Muscle of back (tissue), 11 donors: ENCODE measurements around the gene PIGT. TPM values are rescaled to one million over a fixed set of nuclear protein-coding genes. Genes with fewer than 3 reads are reported as not detected.
"Not testable (repeated sequence)": the region's sequence is repeated elsewhere in the genome, so short reads cannot be mapped to it uniquely, and the experiment has no call there.

ENCODE experiments used
- DNase-seq, 3 donors: peaks; one replicate each; pipeline versions ENCODE4 v3.0.0 to v3.0.0-alpha.2; 2013
- polyA plus RNA-seq, 10 donors: library from polyadenylated mRNA; unstranded; fragments of 120-200 nt; gene quantifications; one replicate each; pipeline ENCODE4 v1.2.1, GENCODE V29; 2013; ENCODE audit not compliant: insufficient read length in 10 of 10

PIGT gene
- polyA plus RNA-seq, 10 donors = 61.2 to 79.5 (median 71.6) TPM

DNA sequence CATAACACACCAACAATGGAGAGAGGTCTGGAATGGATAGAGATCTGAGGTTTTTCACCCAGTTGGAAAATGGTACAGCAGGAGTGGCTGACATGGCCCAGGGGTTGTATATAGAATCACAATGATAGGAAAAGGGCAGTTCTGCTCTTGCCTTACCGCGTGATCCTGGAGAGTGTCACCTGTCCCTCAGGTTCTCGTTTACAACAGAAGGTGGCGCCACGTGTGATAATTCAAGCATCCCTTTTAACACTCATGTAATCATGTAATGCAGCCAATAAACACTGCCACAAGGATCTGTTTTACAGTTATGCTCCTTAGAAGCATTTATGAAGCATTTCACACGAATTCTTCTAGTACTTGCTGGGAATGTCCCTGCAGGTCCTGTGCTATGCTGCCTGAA, 40.7 kb downstream of the PIGT start:
- no peak for DNase-seq

DNA sequence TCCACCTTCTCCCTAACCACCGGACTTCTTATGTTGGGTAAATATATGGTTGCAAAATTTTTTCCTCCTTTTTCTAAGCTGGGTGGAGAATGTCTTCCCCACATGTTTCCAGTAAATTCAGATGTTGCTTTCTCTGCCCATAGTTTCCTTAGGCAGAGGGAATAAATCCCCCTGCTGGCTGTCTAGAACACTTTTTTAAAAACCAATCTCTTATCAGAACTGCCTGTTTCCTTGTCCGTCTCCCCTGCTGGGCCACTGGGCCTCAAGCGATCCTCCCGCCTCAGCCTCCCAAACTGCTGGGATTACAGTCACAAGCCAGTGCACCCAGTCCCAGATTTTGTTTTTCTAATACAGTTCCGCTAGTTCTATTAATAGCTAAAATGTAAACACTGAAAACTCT, 43.7 kb downstream of the PIGT start:
- no peak for DNase-seq

DNA sequence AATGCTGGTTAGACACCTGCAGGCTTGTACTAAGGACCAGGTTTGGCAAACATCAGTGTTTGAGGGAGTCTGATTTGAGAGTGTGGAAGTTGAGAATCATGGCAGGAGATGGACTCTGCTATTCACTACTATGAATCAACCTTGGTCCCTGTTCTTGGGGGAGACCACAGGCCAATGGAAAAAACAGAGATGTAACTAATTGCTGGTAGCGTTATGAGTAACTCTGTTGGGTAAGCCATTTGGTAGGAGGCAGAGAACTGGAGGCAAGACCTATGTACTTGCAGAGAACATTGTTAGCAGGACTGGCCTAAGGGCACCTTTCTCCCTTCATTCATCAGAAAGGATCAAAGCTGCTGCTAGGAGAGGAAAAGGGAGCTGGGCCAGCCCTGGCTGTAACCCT, 45.3 kb downstream of the PIGT start:
- no peak for DNase-seq

DNA sequence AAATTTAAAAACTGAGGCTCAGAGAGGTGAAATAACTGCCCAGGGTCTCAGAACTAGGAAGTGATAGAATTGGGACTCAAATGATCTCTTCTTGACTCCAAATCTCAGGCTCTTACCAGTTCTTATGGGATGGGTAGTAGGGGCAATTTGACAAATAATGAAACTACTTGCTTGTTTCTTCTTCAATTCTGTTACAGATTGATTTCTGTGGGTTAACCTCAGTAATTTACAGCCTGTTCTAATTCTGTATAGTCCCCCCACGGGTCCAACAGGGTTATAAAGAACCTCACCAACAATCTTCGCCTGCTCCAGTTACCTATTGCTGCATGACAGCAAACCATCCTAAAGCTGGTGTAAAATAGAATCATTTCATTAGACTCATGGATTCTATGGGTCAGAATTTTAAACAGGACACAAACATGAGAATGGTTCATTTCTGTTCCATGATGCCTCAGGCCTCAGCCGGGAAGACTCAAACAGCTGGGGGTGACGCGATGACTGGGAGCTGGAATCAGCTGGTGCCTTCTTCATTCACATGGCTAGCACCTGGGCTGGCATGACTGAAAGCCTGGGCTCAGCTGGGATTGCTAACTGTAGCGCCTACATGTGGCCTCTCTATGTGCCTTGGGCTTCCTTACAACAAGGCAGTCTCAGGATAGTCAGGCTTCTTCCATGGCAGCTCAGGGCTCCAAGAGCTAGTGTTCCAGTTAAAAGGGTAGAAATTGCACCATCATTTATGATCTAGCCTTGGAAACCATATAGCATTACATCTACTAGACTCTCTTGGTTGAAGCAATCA, 47.0 kb downstream of the PIGT start:
- DNase-seq = no peak

DNA sequence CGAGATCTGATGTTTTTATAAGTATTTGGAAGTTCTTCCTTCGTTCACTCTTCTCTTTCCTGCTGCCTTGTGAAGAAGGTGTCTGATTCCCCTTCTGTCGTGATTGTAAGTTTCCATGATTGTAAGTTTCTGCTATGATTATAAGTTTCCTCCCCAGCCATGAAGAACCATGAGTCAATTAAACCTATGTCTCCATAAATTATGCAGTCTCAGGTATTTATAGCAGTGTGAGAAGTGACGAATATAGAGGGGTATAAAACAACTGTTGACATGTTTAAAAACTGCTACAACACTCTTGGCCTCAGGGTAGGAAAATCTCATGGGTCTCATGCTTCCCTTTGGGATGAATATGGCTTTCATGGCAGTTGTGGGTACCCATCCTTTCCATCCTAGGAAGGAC, 47.8 kb downstream of the PIGT start:
- no peak for DNase-seq

DNA sequence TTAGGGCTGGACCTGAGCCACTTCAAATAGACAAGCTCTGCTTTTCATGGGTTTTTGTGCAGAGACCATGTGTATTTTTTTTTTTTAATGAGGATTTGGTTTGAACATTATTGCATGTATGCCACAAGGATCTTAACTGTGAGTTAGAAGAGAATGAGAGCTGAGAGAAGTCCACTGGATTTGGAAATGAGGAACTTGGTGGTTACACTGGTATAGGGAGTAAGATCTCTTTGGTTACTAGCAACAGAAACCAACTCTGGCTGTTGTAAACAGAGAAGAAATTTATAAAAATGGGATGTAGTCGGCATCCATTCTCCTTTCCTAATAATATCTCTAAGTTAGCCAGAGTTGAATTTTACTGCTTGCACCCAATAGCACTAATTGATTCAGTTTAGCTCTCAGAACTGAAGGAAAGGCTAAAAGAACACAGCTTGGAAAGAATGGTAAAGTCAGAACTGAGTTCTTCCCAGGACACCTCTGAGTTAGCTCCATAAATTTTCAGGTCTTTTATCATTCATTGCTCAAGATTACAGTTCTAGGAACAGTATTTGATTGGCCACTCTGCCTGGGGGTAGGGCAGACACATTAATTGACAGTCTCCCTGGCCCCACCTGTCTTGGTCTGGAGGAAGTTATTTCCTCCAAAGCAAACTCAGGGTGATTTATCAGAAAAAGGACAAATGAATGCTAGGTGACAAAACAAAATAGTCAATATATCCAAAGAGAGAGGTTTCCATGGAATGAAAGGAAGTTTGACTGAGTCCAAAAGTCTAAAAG, 49.7 kb downstream of the PIGT start:
- no peak for DNase-seq

DNA sequence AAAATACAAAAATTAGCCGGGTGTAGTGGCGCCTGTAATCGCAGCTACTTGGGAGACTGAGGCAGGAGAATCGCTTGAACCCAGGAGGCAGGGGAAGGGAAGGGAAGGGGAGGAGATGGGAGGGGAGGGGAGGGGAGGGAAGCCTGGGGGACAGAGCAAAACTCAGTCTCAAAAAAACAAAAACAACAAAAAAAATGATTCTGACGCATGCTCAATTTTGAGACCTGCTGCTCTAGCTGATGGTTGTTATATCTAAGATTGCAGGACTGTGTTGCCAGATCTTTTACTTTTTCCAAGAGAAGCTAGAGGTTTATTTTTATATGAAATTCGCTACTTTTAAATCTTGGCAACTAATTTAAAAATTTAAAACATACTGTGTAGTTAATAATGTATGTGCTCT, 51.2 kb downstream of the PIGT start:
- no peak for DNase-seq

DNA sequence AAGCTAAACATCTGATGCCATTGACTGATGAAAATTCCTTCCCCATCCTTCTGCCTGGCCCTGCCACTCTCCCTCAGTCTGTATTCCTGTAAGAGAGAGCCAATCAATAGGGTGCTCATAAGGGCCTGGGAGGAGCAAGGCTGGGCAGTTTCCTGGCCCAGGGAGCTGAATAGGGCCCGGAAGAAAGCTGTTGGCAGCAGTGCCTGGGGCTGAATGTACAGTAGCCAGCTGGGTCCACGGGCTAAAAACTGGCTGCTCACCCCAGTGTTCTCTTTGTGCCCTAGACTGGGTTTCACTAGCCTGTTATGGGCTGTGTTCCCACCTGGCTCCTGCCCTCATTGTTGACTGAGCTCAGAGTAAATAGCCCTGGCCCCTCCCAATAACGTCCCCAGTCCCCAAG, 51.9 kb downstream of the PIGT start:
- DNase-seq = no peak

DNA sequence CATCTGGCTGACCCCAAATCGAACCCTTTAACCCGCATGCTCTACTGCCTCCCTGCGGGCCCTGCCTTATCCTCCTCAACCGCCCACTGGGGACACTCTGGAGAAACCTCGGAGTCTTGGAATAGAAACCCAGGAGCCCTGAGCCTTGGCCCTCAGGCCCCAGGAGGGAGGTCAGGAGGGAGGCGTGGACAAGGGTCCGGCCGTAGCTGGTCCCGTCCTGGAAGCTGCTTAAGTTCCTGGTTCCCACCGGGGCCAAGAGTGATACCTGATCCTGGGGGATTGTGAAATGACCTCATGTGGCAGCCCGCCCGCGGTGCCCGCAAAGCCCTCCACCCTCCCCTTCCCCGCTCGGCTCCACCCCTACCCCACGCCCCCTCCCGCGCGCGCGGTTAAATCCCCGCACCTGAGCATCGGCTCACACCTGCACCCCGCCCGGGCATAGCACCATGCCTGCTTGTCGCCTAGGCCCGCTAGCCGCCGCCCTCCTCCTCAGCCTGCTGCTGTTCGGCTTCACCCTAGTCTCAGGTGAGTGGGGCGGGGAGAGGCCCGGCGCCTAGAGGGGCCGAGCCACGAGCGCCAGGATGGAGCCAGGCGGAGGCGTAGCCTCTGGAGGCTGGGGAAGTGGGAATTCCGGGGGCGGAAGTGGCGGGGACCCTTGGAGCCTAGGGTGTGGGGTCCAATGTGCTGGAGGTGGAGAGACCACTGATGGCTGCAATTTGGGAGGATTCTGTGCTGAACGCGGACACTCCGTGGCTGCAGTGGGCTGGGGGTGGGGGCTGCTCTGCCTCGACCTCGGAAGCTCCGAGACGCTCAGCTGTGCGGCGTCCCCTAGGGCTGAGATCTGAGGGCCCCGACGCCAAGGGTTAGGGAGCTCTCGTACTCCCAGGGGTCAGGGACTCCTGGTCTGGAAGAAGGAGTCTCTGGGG, 53.7 kb downstream of the PIGT start, which contains the start of gene WFDC2:
Gene WFDC2 (plus strand): TSS at position 418 of the 926 bp plus-strand sequence. CDS start 29 bp downstream, at position 447.
- DNase-seq = peak in 1 of 3 donors; percentile 11

DNA sequence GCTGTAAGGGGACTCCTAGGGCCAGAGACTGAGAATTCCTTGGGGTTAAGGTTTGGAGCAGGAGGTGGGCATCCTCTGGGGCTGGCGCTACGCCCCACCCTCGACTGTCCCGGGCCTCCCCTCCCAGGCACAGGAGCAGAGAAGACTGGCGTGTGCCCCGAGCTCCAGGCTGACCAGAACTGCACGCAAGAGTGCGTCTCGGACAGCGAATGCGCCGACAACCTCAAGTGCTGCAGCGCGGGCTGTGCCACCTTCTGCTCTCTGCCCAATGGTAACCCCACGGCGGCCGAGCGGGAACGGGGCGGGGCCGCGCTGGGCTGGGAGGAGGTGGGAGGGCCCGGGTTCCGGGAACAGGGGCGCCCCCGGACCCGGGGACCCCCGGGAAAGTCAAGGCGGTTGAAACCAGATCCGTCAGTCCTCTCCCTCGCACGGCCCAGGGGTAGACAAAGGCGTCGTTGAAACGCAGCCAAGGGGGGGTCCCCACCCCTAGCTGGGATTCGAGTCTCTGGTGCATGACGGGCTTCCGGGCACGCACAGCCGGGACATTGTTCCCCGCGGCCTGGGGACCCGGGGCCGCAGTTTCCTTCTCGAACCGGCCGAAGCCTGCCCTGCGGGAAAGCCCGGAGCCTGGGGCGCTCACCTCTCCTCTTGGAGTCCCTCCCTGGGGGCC, 54.5 kb downstream of the PIGT start:
- peak in 1 of 3 donors; percentile 52 for DNase-seq

DNA sequence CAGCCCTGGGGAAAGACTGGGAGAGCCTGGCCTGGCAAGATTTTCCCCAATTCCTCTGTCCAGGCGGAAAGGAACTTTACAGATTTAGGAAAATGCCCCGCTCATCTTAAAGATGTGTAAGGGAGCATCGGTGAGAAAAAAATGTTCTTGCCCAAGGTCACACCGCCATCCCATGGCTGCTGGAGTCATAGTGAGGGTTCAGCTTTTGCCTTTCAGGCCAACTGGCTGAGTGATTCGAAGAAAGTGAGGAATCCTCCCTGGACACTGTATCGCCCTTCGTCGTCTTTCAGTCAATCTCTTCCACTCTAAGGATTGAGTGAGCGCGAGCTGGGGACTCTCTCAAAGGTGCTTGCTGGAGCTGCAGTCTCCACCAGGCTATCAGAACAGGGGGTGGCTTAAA, 55.0 kb downstream of the PIGT start:
- no peak for DNase-seq

DNA sequence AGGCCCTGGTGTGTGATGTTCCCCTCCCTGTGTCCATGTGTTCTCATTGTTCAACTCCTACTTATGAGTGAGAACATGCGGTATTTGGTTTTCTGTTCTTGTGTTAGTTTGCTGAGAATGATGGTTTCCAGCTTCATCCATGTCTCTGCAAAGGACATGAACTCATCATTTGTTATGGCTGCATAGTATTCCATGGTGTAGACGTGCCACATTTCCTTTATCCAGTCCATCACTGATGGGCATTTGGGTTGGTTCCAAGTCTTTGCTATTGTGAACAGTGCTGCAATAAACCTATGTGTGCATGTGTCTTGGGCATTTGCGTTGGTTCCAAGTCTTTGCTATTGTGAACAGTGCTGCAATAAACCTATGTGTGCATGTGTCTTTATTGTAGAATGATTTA, 56.3 kb downstream of the PIGT start:
- not testable (repeated sequence) for DNase-seq

Other genes with a start within 250 kb of the PIGT start
- not detected for gene PI3, start 241.2 kb upstream of the PIGT start, polyA plus RNA-seq
- gene SEMG1, start 209.1 kb upstream of the PIGT start, polyA plus RNA-seq = under 1 TPM in 1 of 10 donors, not detected in 9; 0.07 TPM
- not detected for gene SEMG2, start 194.8 kb upstream of the PIGT start, polyA plus RNA-seq
- gene SLPI, start 161.6 kb upstream of the PIGT start, polyA plus RNA-seq = under 1 TPM in 3 of 10 donors, not detected in 7; 0.34 to 0.71 (median 0.69) TPM
- under 1 TPM in 1 of 10 donors, not detected in 9; 0.14 TPM for gene RBPJL, start 109.3 kb upstream of the PIGT start, polyA plus RNA-seq
- gene MATN4, start 107.8 kb upstream of the PIGT start, polyA plus RNA-seq = 1 to 10 TPM in 2 of 10 donors, under 1 TPM in 8; 0.34 to 2.5 (median 0.63) TPM
- gene SDC4, start 67.7 kb upstream of the PIGT start, polyA plus RNA-seq = 10 to 100 TPM in 3 of 10 donors, 1 to 10 TPM in 7; 4.6 to 15.3 (median 7.7) TPM
- gene SYS1, start 53.0 kb upstream of the PIGT start, polyA plus RNA-seq = 10 to 100 TPM; 13.7 to 17.9 (median 15.9) TPM
- 1 to 10 TPM in 2 of 10 donors, under 1 TPM in 8; 0.41 to 1.4 (median 0.68) TPM for gene TP53TG5, start 37.8 kb upstream of the PIGT start, polyA plus RNA-seq
- 10 to 100 TPM; 17.2 to 26.4 (median 22.8) TPM for gene DBNDD2, start 7.9 kb upstream of the PIGT start, polyA plus RNA-seq
- gene WFDC2, start 53.6 kb downstream of the PIGT start, polyA plus RNA-seq = 1 to 10 TPM in 1 of 10 donors, under 1 TPM in 6, not detected in 3; 0.26 to 1.9 (median 0.77) TPM
- gene SPINT3, start 99.5 kb downstream of the PIGT start, polyA plus RNA-seq = not detected
- not detected for gene WFDC6, start 123.3 kb downstream of the PIGT start, polyA plus RNA-seq
- gene EPPIN, start 131.3 kb downstream of the PIGT start, polyA plus RNA-seq = under 1 TPM in 2 of 10 donors, not detected in 8; 0.11 to 0.16 TPM
- not detected for gene WFDC8, start 163.1 kb downstream of the PIGT start, polyA plus RNA-seq
- not detected for gene WFDC10A, start 213.6 kb downstream of the PIGT start, polyA plus RNA-seq
- not detected for gene WFDC9, start 215.1 kb downstream of the PIGT start, polyA plus RNA-seq